GM21528 (cell line): Measurements from ENCODE around the gene PTH1R.

Experiments used
- ATAC-seq: cut with Tn5 transposase; IDR thresholded peaks from one replicate; pipeline ENCODE4 v1.9.1; 2021; ENCODE audit warnings: mild to moderate bottlenecking, moderate library complexity; ENCODE audit not compliant: unreplicated experiment, low FRiP score

PTH1R gene

GRCh38 chr3:46862369-46863025, 15.0 kb upstream of the PTH1R start:
- ATAC-seq: no peak

- ATAC-seq: no peak
These were observed 14.2 kb upstream of the PTH1R start, which contains the start of gene MYL3 for GRCh38 chr3:46863261-46863782. MYL3 (minus strand) TSS chr3:46863444; CDS start chr3:46863390, 54 bp downstream.

- ATAC-seq: no peak
These were observed 13.2 kb upstream of the PTH1R start for GRCh38 chr3:46864061-46864881.

- no peak for ATAC-seq
These were observed 12.5 kb upstream of the PTH1R start for GRCh38 chr3:46865031-46865507.

GRCh38 chr3:46865546-46865945, 12.0 kb upstream of the PTH1R start:
- ATAC-seq: no peak

- no peak for ATAC-seq
These were observed 11.4 kb upstream of the PTH1R start for GRCh38 chr3:46866032-46866595.

- no peak for ATAC-seq
These were observed 10.6 kb upstream of the PTH1R start for GRCh38 chr3:46866720-46867549.

GRCh38 chr3:46867550-46867898, 10.0 kb upstream of the PTH1R start:
- ATAC-seq: no peak

GRCh38 chr3:46868287-46868686, 9.2 kb upstream of the PTH1R start:
- ATAC-seq: no peak

- no peak for ATAC-seq
These were observed 8.6 kb upstream of the PTH1R start for GRCh38 chr3:46868948-46869347.

- no peak for ATAC-seq
These were observed 8.1 kb upstream of the PTH1R start for GRCh38 chr3:46869440-46869839.

- no peak for ATAC-seq
These were observed 6.9 kb upstream of the PTH1R start for GRCh38 chr3:46870651-46871050.

- no peak for ATAC-seq
These were observed 6.3 kb upstream of the PTH1R start for GRCh38 chr3:46871222-46871621.

GRCh38 chr3:46873521-46873920, 4.0 kb upstream of the PTH1R start:
- ATAC-seq: no peak

- ATAC-seq: no peak
These were observed 3.1 kb upstream of the PTH1R start for GRCh38 chr3:46874430-46874829.

- ATAC-seq: no peak
These were observed 2.0 kb upstream of the PTH1R start for GRCh38 chr3:46875560-46875959.

GRCh38 chr3:46876313-46877300, 914 bp upstream of the PTH1R start:
- ATAC-seq: no peak

GRCh38 chr3:46878781-46879436, 1.4 kb downstream of the PTH1R start:
- no peak for ATAC-seq
